Heart right ventricle (tissue), 16 donors: ENCODE data around the gene RMDN3. TPM values are rescaled to one million over a fixed set of nuclear protein-coding genes. Genes with fewer than 3 reads are reported as not detected.

Experiments used
- ATAC-seq, 8 donors: fragments of 200-7000 bp; cut with Tn5 transposase; one replicate each; pipeline ENCODE4 v1.9.1; 2020; ENCODE audit warnings: mild to moderate bottlenecking in 8 of 8, moderate library complexity in 8 of 8, moderate number of reproducible peaks in 1 of 8
- DNase-seq, 2 donors: peaks; one replicate each; pipeline ENCODE4 v3.0.0-alpha.2; 2020
- H3K27ac ChIP-seq, 10 donors: fragments of 200-600 bp; sonication (generic) in 2 of 10; one replicate each; pipeline versions ENCODE4 v1.5.0 to v1.8.0; 2020 to 2022; ENCODE audit warnings: mild to moderate bottlenecking in 3 of 10
- H3K27me3 ChIP-seq, 7 donors: fragments of 200-600 bp; one replicate each; pipeline ENCODE4 v1.8.0; 2021 to 2022; ENCODE audit warnings: mild to moderate bottlenecking in 2 of 7
- H3K36me3 ChIP-seq, 9 donors: fragments of 200-600 bp; sonication (generic) in 1 of 9; one replicate each; pipeline versions ENCODE4 v1.5.0 to v1.8.0; 2020 to 2022; ENCODE audit warnings: mild to moderate bottlenecking in 2 of 9
- H3K4me1 ChIP-seq, 9 donors: fragments of 200-600 bp; sonication (generic) in 1 of 9; one replicate each; pipeline versions ENCODE4 v1.5.0 to v1.8.0; 2020 to 2022; ENCODE audit warnings: mild to moderate bottlenecking in 4 of 9
- H3K4me3 ChIP-seq, 10 donors: fragments of 200-600 bp; sonication (generic) in 2 of 10; one replicate each; pipeline versions ENCODE4 v1.5.0 to v1.8.0; 2020 to 2022; ENCODE audit warnings: mild to moderate bottlenecking in 7 of 10, moderate library complexity in 2 of 10
- H3K9me3 ChIP-seq, 11 donors: fragments of 200-600 bp in 10 of 11; sonication (generic) in 2 of 11; one replicate each; pipeline versions ENCODE4 v1.5.0 to v1.8.0; 2013 to 2022; ENCODE audit warnings: mild to moderate bottlenecking in 2 of 11, control low read depth in 1 of 11, moderate library complexity in 1 of 11
- CTCF ChIP-seq, 9 donors: fragments of 200-600 bp; sonication (generic) in 2 of 9; IDR thresholded peaks; one replicate each; pipeline versions ENCODE4 v1.5.0 to v1.8.0; 2021 to 2022; ENCODE audit warnings: antibody characterized with exemption in 9 of 9, mild to moderate bottlenecking in 5 of 9, moderate library complexity in 1 of 9
- WGBS, 2 donors: extraction: QIAGEN DNeasy Blood & Tissue Kit; methylation state at CpG; one replicate each; pipeline ENCODE4 v1.1.7; 2013; ENCODE audit warnings: inconsistent platforms in 1 of 2; 5-methylcytosine and 5-hydroxymethylcytosine counted together
- intact Hi-C, 10 donors: fragments of 100-400 bp; cut with DNase I; formaldehyde crosslinking; loops; one replicate each; pipeline versions ENCODE4 v1.11.1 to v1.14.2; 2022
- polyA plus RNA-seq, 2 donors: library from polyadenylated mRNA; stranded (reverse); fragments of 200-250 nt; gene quantifications; one replicate each; pipeline ENCODE4 v1.2.3, GENCODE V29; 2013
- total RNA-seq, 10 donors: library from RNA; stranded (reverse); fragmentation: NEBNext Ultra II Directional in 3 of 10; extraction: Animal tissue kit (Norgen Biotek cat#: 25700) in 3 of 10; gene quantifications; one replicate each; pipeline versions ENCODE4 v1.2.1 to v1.2.4, GENCODE V29; 2021 to 2023
- donor health status: Arrhythmogenic right ventricular cardiomyopathy.
- donor health status: ischemic (EF 13 %, LVEDD 7.1; RV severe dilation, severe dysfunction).
- donor health status: healthy with polysubstance abuse.
- donor health status: DM: no; HTN: yes; CAD: no.
- donor health status: DM: no; HTN: no; CAD: no.
- donor health status: ischemic (EF 25% LVEDD 6.9; RV normal size, moderate dysfunction).
- donor health status: ischemic (EF 25% LVEDD 5.7; RV mildly dilated, moderate dysfunction).
- donor health status: healthy.
- donor health status: DM: yes; HTN: yes; CAD: no.
- donor health status: Ischemic cardiomyopathy.
- donor health status: ischemic (EF 35%, LVEDD 5.7; RV mildly dilated, moderate dysfunction).
- donor health status: nonischemic (EF 11% LVEDD 7.7; RV severe dilation, severe dysfunction).
- donor health status: DM: yes; HTN: yes; CAD: no.
- donor health status: PGD.
- donor health status: ischemic (EF 29% LVEDD 5.4; RV normal size, mild dysfunction).
- donor health status: nonischemic (EF 23%, LVEDD 6.1; RV moderate dilation, normal function).

RMDN3 gene
- total and polyA plus RNA-seq, 12 donors: 12.2 to 21.7 (median 17.6) TPM

- Histone ChIP-seq H3K27ac (peak overlapping the region in 2 of 10 donors; percentile 6 to 33), H3K4me1 (peaks cover 0 to 25% (median 14%) of the 10 kb centered on the region in 9 donors), H3K27me3 (no peaks in the 10 kb centered on the region), H3K9me3 (no peaks in the 10 kb centered on the region), H3K36me3 (peaks cover 0 to 37% (median 0%) of the 10 kb centered on the region in 9 donors), H3K4me3 (no peak overlapping the region)
- no peak for TF ChIP-seq CTCF (IDR thresholded peaks at IDR 0.05)
- intact Hi-C loops: no loop called here
- no peak for DNase-seq
- ATAC-seq: no peak
- WGBS, 2 donors: 61 to 64% methylated on average over 6 of the region's 6 CpGs
These were observed 32.9 kb upstream of the RMDN3 start for GRCh38 chr15:40787991-40788390.

- no peak for DNase-seq
- intact Hi-C loops: no loop called here
These were observed 32.3 kb upstream of the RMDN3 start for GRCh38 chr15:40787344-40787841.

GRCh38 chr15:40785814-40786213 is 30.8 kb upstream of the RMDN3 start:
- intact Hi-C loops: no loop called here
- H3K27me3 ChIP-seq: no peaks in the 10 kb centered on the region
- no peak overlapping the region for H3K27ac ChIP-seq
- peaks cover 0 to 25% (median 14%) of the 10 kb centered on the region in 9 donors for H3K4me1 ChIP-seq
- TF ChIP-seq CTCF (IDR thresholded peaks at IDR 0.05): no peak
- H3K9me3 ChIP-seq: no peaks in the 10 kb centered on the region
- no peak for ATAC-seq
- DNase-seq: no peak
- no peak overlapping the region for H3K4me3 ChIP-seq
- peaks cover 0 to 18% (median 0%) of the 10 kb centered on the region in 9 donors for H3K36me3 ChIP-seq
- 91 to 96% methylated on average over 2 of the region's 2 CpGs for WGBS, 2 donors

More at GRCh38 chr15:40787344-40787841, 32.3 kb upstream of the RMDN3 start:
- peaks cover 0 to 34% (median 0%) of the 10 kb centered on the region in 9 donors for H3K36me3 ChIP-seq
- H3K27me3 ChIP-seq: no peaks in the 10 kb centered on the region
- TF ChIP-seq CTCF (IDR thresholded peaks at IDR 0.05): no peak
- no peaks in the 10 kb centered on the region for H3K9me3 ChIP-seq
- no peak overlapping the region for H3K4me3 ChIP-seq
- H3K27ac ChIP-seq: peak overlapping the region in 2 of 10 donors; percentile 6 to 33
- WGBS, 2 donors: 43 to 47% methylated on average over 4 of the region's 4 CpGs
- ATAC-seq: peak in 2 of 8 donors; percentile 30 to 34
- peaks cover 0 to 25% (median 14%) of the 10 kb centered on the region in 9 donors for H3K4me1 ChIP-seq

- intact Hi-C loops: no loop called here
- peak in 3 of 9 donors; percentile 7 to 12 (median 10) for TF ChIP-seq CTCF (IDR thresholded peaks at IDR 0.05)
These were observed 30.1 kb upstream of the RMDN3 start for GRCh38 chr15:40785164-40785563.

More at GRCh38 chr15:40785164-40785563, 30.1 kb upstream of the RMDN3 start:
- DNase-seq: no peak
- H3K9me3 ChIP-seq: no peaks in the 10 kb centered on the region
- H3K4me1 ChIP-seq: peaks cover 0 to 25% (median 12%) of the 10 kb centered on the region in 9 donors
- no peak for ATAC-seq
- H3K27me3 ChIP-seq: no peaks in the 10 kb centered on the region
- H3K4me3 ChIP-seq: no peak overlapping the region
- WGBS, 2 donors: 72 to 73% methylated on average over 3 of the region's 3 CpGs
- H3K27ac ChIP-seq: no peak overlapping the region
- peaks cover 0 to 11% (median 0%) of the 10 kb centered on the region in 9 donors for H3K36me3 ChIP-seq
